Left kidney (tissue), 2 donors: ENCODE measurements around the gene KAT14. TPM values are rescaled to one million over a fixed set of nuclear protein-coding genes. Genes with fewer than 3 reads are reported as not detected.
"Not testable (repeated sequence)": the region's sequence is repeated elsewhere in the genome, so short reads cannot be mapped to it uniquely, and the experiment has no call there.

Source experiments
- DNase-seq: peaks from one replicate; pipeline ENCODE4 v3.0.0-alpha.2; 2013
- polyA plus RNA-seq: library from polyadenylated mRNA; unstranded; fragments of 120-200 nt; gene quantifications from one replicate; pipeline ENCODE4 v1.2.1, GENCODE V29; 2013; ENCODE audit not compliant: insufficient read length

KAT14 gene
- polyA plus RNA-seq, 1 donor: 34.5 TPM

- DNase-seq: no peak
Observed at GRCh38 chr20:18223409-18223808, 85.7 kb downstream of the KAT14 start.

DNA sequence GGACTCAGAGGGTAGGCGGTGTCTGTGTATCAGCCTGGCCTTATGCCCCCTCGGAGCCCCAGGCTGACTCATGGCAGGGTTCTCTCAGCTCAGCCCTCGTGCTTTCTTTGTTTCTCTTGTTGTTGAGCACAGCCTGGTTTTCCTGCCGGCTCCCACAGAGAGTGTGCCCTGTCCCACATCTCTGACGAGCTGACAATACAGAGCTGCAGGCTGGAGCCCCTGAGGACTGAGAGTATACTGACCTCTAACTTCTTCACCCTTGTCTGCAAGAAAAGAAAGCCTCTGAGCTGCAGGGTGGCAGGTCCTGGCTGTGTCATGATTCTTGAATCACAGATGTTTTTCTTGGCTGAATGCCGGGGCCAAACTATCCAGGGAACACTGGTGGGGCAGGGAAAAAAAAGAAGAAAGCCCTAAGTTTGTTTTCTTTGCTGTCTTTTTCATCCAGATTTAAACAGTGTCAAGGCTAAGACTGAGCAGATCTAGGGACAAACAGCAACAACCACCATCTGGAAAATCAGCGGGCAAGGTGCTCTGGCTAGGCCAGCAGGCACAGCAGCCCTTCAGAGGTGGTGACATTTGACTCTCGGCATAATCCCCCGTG is 87.4 kb downstream of the KAT14 start:
- peak; percentile 58 for DNase-seq

DNA sequence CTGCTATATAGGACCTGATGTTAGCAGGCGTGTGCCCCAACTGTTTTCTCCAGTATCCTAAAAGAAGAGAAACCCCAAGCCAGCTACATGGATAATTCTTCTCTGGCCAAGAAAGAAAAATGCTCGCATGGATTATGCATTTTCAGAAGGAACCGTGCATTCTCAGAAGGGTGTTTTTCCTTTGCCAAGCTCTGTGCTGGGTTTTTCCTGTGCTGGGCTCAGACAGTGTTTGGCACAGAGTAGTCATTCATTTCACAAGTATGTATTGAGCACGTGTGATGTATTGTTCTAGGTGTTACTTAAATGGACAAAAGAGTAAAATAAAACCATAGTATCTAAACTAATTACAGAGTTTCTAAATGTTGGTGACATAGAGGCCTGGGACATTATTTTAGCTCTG is 88.0 kb downstream of the KAT14 start:
- no peak for DNase-seq

DNA sequence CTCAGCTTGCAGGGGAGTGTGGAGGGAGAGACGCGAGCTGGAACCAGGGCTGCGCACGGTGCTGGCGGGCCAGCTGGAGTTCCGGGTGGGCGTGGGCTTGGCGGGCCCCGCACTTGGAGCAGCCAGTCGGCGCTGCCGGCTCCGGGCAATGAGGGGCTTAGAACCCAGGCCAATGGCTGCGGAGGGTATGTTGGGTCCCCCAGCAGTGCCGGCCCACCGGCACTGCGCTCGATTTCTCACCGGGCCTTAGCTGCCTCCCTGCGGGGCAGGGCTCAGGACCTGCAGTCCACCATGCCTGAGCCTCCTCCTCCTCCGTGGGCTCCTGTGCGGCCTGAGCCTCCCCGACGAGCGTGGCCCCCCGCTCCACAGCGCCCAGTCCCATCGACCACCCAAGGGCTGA is 89.1 kb downstream of the KAT14 start:
- DNase-seq: not testable (repeated sequence)

DNA sequence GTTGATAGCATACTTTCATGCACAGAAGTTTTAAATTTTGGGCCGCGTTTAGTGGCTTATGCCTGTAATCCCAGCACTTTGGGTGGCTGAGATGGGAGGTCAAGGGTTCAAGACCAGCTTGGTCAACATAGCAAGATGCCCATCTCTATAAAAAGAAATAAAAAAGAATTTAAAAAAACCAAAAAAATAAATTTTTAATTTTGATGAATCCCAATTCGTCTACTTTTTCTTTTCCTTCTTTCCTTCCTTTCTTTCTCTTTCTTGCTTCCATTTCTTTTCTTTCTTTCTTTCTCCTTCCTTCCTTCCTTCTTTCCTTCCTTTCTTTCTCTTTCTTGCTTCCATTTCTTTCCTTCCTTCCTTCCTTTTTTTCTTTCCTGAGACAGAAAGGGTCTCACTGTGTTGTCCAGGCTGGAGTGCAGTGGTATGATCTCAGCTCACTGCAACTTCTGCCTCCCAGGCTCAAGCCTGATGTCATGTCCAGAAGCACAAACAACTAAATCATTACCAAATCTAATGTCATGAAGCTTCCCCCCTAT is 95.8 kb downstream of the KAT14 start:
- no peak for DNase-seq

Other genes starting within 250 kb of the KAT14 start
- 273 TPM for gene SNX5, start 169.1 kb upstream of the KAT14 start, polyA plus RNA-seq
- 53.8 TPM for gene MGME1, start 168.8 kb upstream of the KAT14 start, polyA plus RNA-seq
- gene OVOL2, start 79.9 kb upstream of the KAT14 start, polyA plus RNA-seq: 0.60 TPM
- 17.0 TPM for gene PET117, start within 50 bp of the KAT14 start, polyA plus RNA-seq
- gene ZNF133, start 150.7 kb downstream of the KAT14 start, polyA plus RNA-seq: 35.1 TPM